Non-pigmented ciliary epithelial cell (primary cell): Measurements from ENCODE around the gene PCDHB12.
"Not testable (repeated sequence)": the region's sequence is repeated elsewhere in the genome, so short reads cannot be mapped to it uniquely, and the experiment has no call there.

Experiments used
- DNase-seq: peaks from one replicate; pipeline ENCODE4 v3.0.0-alpha.2; 2010; ENCODE audit warnings: low read depth

The PCDHB12 gene

GRCh38 chr5:141210281-141210680 lies 1.8 kb downstream of the PCDHB12 start:
- DNase-seq, result not testable (repeated sequence)

DNA sequence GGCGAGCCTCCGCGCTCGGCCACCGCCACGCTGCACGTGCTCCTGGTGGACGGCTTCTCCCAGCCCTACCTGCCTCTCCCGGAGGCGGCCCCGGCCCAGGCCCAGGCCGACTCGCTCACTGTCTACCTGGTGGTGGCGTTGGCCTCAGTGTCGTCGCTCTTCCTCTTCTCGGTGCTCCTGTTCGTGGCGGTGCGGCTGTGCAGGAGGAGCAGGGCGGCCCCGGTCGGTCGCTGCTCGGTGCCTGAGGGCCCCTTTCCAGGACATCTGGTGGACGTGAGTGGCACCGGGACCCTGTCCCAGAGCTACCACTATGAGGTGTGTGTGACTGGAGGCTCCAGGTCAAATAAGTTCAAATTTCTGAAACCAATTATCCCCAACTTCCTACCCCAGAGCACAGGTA lies 2.3 kb downstream of the PCDHB12 start:
- DNase-seq, result not testable (repeated sequence)

DNA sequence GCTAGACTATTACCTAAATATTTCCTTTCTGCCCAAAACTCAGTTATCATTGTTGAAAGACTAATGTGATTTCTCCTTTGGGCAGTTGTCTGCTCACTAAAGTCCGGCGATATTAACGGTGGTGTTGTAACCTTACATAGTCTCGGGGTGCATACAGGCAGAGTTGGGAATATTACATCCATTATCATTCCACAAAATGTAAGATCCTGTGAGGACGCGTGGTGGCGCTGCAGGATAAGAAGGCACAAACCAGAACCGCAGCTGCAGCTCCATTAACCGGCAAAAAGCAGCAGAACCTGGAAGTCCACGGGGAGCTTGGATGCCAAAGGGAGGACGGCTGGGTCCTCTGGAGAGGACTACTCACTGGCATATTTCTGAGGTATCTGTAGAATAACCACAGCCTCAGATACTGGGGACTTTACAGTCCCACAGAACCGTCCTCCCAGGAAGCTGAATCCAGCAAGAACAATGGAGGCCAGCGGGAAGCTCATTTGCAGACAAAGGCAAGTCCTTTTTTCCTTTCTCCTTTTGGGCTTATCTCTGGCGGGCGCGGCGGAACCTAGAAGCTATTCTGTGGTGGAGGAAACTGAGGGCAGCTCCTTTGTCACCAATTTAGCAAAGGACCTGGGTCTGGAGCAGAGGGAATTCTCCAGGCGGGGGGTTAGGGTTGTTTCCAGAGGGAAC lies 5.3 kb downstream of the PCDHB12 start, which contains the start of gene PCDHB13:
TSS of gene PCDHB13 (plus strand) at position 264 of the 684 bp plus-strand sequence. CDS start at position 469, 205 bp downstream.
- not testable (repeated sequence) for DNase-seq

- DNase-seq, result not testable (repeated sequence)
Measured at GRCh38 chr5:141214583-141214982, 6.1 kb downstream of the PCDHB12 start.

DNA sequence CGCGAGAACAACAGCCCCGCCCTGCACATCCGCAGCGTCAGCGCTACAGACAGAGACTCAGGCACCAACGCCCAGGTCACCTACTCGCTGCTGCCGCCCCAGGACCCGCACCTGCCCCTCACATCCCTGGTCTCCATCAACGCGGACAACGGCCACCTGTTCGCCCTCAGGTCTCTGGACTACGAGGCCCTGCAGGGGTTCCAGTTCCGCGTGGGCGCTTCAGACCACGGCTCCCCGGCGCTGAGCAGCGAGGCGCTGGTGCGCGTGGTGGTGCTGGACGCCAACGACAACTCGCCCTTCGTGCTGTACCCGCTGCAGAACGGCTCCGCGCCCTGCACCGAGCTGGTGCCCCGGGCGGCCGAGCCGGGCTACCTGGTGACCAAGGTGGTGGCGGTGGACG lies 7.0 kb downstream of the PCDHB12 start:
- DNase-seq, result not testable (repeated sequence)

DNA sequence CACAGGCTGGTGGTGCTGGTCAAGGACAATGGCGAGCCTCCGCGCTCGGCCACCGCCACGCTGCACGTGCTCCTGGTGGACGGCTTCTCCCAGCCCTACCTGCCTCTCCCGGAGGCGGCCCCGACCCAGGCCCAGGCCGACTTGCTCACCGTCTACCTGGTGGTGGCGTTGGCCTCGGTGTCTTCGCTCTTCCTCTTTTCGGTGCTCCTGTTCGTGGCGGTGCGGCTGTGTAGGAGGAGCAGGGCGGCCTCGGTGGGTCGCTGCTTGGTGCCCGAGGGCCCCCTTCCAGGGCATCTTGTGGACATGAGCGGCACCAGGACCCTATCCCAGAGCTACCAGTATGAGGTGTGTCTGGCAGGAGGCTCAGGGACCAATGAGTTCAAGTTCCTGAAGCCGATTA lies 7.5 kb downstream of the PCDHB12 start:
- DNase-seq, result not testable (repeated sequence)

DNA sequence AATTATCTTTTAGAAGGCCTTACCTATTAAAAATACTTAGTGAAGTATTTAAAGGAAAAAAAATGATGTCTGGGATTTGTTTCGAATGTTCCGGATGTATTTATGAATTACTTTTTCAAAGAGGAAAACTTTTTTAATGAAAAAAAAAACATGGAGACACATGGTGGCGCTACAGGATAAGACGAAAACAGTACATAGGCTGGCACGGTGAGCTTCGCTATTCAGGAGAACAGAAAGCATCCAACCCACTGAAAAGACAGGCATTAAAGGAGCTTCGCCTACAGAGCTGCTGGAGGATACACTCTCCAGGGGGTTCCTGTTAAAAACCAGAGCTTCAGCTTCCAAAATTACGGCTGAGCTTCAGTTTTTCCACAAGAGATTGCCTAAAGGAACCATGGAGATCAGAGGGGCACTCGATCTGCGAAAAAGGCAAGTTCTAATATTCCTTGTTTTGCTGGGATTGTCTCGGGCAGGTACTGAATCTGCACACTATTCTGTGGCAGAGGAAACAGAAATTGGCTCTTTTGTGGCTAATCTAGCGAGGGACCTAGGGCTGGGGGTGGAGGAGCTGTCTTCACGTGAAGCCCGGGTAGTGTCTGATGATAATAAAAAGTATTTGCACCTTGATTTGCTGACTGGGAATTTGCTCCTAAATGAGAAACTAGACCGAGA lies 14.7 kb downstream of the PCDHB12 start, which contains the start of gene PCDHB14:
TSS of gene PCDHB14 (plus strand) at position 232 of the 672 bp plus-strand sequence. CDS start at position 395, 163 bp downstream.
- no peak for DNase-seq

- DNase-seq, result not testable (repeated sequence)
Measured at GRCh38 chr5:141224844-141225243, 16.3 kb downstream of the PCDHB12 start.

- DNase-seq, result not testable (repeated sequence)
Measured at GRCh38 chr5:141225421-141225820, 16.9 kb downstream of the PCDHB12 start.

- no peak for DNase-seq
Measured at GRCh38 chr5:141234109-141234667, 25.7 kb downstream of the PCDHB12 start.

- DNase-seq, result not testable (repeated sequence)
Measured at GRCh38 chr5:141235922-141236321, 27.4 kb downstream of the PCDHB12 start.

DNA sequence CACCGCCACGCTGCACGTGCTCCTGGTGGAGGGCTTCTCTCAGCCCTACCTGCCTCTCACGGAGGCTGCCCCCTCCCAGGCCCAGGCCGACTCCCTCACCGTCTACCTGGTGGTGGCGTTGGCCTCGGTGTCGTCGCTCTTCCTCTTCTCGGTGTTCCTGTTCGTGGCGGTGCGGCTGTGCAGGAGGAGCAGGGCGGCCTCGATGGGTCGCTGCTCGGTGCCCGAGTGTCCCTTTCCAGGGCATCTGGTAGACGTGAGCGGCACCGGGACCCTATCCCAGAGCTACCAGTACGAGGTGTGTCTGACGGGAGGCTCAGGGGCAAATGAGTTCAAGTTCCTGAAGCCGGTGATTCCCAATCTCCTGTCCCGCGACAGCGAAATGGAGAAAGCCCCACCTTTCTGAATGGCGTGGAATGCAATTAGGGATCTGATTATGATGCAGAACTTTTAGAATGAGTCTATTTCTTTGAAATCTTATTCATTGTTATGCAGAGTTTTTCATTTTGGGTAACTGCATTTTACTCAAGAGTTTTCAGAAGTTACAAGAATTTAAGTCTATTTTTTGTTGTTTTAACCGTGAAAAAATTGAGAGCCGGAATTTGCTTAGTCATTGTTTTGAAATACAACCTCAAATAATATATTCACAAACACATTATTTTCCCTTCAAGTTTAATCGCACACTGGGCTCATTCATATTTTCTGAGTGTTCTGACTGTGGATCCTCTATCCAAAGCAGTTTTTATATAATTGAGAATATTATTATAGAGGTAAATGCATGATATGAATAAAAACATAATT lies 28.2 kb downstream of the PCDHB12 start:
- no peak for DNase-seq

GRCh38 chr5:141241496-141241895 lies 33.0 kb downstream of the PCDHB12 start:
- DNase-seq, result no peak

GRCh38 chr5:141245250-141245717 lies 36.8 kb downstream of the PCDHB12 start, which contains the start of gene PCDHB15:
Gene PCDHB15, plus strand, starts transcription at chr5:141245395. Its CDS starts 184 bp downstream, at chr5:141245579.
- DNase-seq, result no peak

- DNase-seq, result not testable (repeated sequence)
Measured at GRCh38 chr5:141246971-141247370, 38.5 kb downstream of the PCDHB12 start.

DNA sequence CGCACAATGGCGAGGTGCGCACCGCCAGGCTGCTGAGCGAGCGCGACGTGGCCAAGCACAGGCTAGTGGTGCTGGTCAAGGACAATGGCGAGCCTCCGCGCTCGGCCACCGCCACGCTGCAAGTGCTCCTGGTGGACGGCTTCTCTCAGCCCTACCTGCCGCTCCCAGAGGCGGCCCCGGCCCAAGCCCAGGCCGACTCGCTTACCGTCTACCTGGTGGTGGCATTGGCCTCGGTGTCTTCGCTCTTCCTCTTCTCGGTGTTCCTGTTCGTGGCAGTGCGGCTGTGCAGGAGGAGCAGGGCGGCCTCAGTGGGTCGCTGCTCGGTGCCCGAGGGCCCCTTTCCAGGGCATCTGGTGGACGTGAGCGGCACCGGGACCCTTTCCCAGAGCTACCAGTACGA lies 38.9 kb downstream of the PCDHB12 start:
- not testable (repeated sequence) for DNase-seq

DNA sequence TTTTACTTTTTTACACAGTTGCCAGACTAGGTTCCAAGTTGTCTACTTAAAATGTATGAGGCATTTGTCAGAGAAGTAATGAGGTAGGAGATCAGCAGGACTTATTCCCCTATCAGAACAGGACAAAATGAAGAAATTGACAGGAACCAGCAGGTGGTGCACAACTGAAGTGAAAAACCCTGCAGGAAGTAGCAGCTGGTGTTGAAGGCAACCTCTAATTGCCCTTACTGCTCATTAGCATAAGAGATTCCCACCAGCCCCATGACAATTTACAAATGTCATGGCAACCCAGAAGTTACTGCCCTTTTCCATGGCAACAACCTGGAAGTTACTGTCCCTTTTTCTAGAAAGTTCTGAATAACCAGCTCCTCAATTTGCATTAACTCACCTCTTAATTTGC lies 42.1 kb downstream of the PCDHB12 start:
- DNase-seq, result no peak

DNA sequence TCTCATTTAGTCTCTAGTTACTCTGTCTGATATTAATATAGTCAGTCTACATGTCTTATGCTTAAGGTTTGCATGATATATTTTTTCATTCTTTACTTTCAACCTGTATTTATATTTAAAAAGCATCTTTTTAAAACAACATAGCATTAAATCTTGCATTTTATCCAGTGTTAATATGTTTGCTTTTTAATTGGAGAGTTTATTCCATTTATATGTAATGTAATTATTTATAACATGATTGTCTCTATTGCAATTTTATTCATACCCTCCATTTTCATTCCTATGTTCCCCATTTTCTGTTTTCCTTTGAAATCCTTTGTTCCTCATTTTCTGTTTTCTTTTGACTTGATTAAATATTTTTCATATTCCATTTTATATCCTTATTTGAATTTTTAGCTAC lies 49.9 kb downstream of the PCDHB12 start:
- DNase-seq, result no peak

DNA sequence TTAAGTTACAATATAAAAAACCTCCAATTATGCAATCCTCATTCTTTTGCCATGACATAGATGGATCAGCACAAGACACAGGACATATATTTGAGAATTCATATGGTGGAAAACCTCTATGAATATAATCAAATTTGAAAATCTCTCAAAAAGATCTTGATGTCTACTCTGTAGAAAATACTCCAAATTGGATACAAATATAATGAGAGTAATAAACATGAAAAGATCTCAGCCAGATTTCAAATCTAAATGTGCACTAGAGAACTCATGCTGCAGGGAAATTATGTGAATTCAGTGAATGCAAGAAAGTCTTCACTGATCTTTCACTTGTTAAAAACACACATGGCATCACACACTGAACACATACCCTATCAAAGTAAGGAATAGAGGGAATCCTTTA lies 50.4 kb downstream of the PCDHB12 start:
- no peak for DNase-seq

- no peak for DNase-seq
Measured at GRCh38 chr5:141260458-141261237, 52.1 kb downstream of the PCDHB12 start.

DNA sequence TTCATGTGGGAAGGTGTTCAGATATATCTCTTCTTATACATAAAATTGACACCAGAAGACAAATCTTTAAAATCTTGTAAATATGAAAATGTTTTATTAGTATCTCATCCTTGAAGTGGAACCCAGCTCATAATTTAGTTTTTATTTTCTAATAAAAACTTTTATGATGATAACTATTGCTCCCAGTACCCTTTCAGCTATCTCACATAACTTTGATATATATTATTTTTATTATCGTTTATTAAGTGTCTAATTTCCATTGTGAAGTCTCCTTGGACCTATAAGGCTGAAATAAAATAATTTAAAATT lies 52.7 kb downstream of the PCDHB12 start:
- no peak for DNase-seq
